Activated T-cell treated with anti-CD3 and anti-CD28 coated beads for 4 hours (primary cell): Measurements from ENCODE around the gene TCF15.
"Not testable (repeated sequence)": the region's sequence is repeated elsewhere in the genome, so short reads cannot be mapped to it uniquely, and the experiment has no call there.

Experiments used
- DNase-seq: peaks from one replicate; pipeline ENCODE4 v3.0.0-alpha.2; 2020

TCF15 gene

DNA sequence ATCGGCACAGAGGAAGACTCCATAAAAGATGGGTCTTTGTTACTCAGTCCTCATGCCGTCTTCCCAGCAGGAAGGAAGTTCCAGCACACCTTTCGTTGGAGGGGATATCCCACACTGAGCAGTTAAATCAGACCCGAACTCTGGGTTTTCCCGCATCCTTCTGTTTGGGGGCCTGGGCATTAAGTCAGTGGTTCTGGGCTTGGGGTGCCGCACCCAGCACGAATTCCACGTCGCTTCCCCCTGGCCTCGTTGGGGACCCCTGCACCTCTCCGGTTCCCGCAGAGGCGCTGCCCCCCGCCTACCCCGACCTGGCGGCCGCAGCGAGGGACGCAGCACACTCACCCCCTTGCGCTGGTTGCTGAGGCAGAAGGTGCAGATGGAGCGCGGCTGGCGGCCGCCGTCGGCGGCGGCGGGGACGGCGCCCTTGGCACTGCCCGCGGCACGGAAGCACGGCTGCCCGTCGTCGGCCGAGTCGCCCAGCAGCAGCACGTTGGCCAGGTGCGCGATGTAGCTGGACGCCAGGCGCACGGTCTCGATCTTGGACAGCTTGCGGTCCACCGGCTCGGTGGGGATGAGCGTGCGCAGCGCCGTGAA is 641 bp downstream of the TCF15 start:
- DNase-seq = no peak

DNA sequence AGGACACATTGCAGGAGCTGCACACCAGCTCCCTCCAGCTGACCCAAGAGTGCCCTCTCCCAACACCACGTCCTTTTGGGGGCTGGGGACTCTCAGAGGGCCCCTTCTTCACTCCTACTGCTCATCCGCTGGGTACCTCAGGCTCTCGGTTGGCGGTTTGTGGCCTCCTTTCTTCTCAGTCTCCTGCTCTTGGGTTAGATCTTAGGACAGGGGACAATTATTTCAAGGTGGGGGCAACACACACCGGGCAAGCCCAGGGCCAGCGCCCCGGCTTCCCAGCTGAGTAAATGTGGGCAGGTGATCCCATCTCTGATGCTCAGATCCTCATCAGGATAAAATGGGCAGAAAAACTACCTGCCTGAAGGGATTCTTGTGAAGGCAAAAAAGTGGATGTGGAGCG is 1.1 kb downstream of the TCF15 start:
- DNase-seq = no peak

DNA sequence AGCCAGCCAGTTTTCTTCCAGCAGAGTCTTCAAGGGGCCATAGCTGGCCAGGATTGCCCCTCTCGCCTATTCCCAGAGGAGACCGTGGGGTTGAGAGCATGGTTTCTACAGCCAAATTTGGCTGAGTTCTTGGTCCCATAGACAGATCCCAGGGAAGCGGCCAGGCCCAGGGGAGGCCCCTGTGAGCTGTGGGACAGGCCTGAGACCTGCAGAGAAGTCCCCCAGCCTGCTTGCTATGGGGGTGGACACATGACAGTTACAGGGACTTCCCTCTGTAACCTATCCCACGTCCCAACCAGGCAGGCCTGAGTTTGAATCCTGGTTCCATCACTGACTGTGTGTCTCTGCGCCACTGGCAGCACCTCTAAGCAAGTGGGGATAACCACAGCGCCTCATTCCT is 2.6 kb downstream of the TCF15 start:
- no peak for DNase-seq

DNA sequence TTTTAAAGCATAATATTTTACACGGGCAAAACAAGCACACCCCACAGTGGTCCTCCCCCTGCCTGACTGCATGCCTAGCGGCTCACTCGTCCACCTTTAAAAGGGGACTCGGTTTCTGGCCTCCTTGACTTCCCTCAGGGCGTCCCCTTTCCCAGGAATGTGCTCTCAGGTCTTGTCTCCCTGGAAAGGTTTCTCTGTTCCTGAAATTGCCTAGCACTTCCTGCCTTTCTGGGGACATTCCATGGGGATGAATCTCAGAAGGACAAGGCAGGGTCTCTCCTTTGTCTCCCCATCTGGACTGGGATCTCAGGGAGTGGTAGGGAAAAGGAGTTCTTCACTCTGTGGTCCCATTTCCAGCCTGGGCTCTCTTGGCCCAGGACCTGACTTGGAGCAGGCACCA is 4.9 kb downstream of the TCF15 start:
- DNase-seq = no peak

DNA sequence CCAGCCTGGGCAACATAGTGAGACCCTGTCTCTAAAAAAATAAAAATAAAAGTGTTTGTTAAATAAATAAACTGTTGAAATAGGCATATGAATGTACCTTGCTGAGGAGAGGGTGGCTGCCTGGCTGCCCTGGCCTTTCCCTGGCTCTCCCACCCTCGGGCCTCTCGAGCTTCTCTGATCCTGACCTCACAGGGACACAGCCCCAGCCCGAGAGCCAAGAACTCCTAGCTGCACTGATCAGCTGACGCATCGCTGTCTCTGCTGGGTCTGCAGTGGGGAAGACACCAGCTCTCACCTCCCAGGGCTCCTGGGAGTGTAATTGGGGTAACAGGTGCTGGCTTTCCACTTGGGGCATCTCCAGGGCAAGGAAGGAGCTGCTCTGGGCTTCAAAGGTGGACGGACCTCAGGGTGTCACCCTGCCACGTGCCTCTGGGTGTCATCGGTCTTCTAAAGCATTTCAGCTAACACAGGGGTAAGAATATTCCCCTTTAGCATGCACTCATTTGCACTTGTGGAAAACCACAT is 6.9 kb downstream of the TCF15 start:
- no peak for DNase-seq

DNA sequence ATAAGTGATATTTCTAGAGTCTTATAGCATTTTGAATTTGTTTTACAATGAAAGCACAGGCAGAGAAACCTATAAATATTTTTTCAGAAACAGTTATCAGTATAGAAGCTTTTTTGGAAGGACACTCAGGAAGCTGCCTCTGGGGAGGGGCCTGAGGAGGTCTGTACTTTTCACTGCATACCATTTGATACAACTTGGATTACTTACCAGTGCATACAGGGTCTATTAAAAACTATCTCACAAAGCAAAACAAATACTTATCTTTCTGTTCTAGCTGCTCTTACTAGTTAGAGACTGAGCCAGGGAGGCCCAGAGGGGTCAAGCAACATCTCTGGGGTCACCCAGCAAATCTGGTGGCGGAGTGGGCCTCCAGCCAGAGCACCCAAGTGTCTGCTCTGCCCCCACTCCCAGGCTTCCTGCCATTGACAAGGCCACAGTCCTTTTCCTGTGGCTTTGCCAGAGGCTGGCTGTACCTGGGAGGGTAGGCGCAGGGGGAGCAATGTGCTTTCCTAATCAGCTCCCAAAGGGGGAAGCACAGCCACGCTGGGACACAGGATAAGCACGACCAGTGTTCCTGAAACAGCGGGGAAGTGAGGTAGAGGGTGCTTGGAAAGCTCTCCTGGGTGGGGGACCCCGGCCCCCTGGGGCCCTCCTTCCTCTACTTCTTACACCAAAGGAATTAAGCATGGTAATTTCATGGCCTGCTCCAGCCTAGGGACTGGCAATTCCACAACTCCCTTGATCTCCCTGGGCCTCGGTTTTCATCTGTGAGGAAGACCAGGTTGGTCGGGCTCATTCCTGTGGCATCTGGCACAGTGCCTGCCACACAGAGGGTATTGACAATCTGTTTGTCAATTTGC is 7.8 kb downstream of the TCF15 start:
- DNase-seq = no peak

DNA sequence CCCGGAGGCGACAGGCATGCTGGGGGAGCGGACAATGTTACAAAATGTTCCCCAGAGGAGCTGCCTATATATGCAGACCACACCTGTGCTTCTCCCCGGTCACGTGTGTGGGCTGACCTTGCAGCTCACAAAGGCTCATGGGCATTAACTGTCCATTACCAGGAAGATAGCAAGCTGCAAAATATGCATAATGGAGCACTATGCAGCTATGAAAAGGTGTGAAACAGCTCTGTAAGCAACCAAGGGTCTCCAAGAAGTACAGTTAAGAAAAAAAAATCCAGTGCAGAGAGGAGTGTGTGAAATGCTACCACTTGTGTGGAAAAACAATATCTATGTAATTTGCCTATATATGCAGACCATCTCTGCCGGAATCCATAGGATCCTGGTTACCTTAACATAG is 9.4 kb downstream of the TCF15 start:
- no peak for DNase-seq

DNA sequence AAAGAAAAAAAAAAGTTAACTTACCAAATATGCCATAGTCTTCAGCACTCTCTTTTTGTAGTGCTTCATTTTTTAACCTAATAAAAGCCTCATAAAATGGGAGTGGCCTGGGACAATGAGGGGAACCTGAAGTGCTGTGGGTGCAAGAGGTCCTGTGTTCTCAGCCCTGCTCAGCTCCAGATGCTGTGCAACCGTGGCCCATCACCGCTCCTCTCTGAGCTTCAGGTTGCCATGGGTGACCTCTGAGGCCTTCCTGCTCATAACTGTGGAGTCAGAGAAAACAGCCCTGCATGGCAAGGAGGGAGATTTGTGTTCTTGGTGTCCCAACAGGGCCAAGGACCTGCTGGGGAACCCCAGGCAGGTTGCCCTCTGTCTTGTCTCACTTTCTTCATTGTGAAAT is 10.0 kb downstream of the TCF15 start:
- DNase-seq = no peak

DNA sequence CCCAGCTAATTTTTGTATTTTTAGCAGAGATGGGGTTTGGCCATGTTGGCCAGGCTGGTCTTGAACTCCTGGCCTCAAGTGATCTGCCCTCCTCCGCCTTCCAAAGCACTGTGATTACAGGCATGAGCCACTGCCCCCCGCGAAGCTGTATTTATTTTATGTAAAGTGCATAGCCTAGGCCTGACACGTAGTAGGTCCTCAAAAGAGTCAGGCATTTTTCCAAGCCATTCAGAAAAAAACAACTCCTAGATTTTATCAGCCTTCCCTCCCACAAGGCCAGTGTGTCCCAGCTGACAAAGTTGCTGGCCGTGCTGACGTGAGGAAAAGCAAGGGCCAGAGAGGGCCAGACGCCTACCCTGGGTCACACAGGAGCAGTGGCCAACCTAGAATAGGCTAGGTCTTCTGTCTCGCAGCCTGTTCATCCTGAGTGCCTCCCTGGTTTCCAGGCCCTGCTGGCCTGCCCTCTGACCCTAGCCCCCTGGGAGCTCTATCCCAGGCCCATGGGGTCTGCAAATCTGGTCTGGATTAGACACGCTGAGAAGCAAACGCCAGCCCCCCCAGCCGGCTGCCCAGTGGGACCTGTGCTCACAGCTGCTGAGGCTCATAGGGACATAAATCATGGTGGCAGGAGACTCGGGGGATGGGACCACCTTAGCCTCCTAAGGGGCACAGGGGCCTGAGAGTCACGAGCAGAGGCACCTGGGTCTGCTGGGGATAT is 11.8 kb downstream of the TCF15 start:
- DNase-seq = no peak

DNA sequence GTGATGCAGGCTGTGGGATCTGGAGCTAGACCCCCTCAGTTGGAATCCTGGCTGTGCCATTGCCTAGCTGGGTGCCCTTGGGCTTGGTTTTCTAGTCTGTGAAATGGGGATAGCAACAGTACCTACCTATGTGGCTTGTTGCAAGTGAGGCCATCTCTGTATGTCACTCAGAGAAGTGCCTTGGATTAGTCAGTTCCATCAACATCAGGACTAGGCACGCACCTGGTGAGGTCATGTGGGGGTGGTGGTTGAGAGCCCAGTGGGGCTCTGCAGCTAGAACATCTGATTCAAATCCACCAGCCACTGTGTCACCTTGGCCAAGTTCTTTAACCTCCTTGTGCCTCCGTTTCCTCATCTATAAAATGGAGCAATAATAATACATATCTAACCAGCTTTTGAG is 12.5 kb downstream of the TCF15 start:
- no peak for DNase-seq

DNA sequence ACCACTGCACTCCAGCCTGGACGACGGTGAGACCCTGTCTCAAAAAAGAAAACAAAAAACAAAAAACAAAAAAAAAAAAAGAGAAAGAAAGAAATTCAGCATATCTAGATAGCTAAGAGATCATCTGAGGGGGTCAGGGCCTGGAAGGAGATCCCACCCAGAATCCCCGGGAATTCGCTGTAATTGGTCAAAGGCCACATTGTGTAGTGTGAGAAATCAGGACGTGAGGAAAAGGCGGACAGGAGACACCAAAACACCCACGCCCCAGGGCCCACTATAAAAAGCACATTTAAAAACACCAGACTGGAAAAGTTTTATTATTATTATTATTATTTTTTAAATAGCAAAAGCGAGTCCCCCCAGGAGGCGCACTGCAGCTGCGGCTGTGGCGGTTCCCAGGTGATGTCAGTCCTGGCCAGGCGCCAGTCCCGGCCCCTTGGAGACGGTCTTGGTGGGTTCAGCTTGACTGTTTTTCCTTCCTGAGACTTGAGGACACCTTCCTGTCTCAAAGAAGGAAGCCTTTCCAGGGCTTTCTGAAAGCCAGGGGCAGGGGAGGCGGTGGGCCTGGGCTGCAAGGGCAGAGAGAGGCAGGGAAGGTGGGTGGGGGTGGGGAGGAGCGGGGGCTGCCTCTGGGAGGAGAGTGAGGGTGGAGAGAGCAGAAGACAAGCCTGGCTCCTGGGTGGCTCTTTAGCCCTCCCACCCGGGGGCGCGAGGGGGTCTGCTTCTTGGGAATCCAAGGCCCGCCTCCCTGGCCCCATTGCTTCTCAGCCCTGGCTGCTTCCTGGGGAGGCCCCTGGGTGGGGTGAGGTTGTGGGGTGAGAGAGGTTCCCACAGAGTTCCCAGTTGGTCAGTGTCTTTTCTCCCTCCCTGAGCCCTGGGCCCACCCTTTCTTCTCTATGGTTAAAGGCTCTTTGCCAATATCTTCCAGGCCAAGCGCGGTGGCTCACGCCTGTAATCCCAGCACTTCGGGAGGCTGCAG is 14.5 kb downstream of the TCF15 start:
- no peak for DNase-seq

DNA sequence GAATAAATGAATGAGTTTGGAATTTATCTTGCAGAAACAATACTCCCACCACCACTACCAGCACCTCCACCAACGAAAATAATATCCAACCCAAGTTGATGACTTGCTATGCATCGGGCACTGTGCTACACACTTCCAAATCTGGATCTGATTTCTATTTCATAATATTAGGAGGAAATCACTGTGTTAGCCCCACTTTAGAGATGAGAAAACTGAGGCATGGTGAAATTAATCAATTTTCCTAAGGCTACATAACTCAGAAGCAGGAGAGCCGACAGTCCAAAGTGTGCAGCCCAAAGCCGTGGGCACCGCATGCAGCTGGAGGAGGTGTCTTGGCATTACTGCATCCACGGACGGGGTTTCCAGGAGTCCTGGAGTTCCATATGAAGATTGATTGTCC is 17.6 kb downstream of the TCF15 start:
- DNase-seq = no peak

DNA sequence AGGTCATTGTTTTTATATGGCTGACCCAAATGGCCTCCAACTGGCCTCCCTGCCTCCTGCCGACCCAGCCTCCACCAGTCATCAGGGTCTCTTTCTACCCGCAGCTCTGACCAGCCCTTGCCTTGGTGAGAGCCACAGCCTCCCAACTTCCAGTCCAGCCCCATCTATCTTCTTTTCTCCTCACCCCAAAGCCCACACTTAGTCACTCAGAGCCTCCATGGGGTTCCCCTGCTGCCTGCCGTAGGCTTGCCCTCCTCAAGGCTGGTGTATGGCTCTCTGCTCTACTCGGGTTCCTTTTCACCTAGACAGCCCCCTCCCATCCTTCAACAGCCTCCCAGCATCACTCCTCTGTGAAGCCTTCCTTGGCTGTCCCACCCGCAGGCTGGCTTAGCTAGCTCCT is 18.2 kb downstream of the TCF15 start:
- no peak for DNase-seq

DNA sequence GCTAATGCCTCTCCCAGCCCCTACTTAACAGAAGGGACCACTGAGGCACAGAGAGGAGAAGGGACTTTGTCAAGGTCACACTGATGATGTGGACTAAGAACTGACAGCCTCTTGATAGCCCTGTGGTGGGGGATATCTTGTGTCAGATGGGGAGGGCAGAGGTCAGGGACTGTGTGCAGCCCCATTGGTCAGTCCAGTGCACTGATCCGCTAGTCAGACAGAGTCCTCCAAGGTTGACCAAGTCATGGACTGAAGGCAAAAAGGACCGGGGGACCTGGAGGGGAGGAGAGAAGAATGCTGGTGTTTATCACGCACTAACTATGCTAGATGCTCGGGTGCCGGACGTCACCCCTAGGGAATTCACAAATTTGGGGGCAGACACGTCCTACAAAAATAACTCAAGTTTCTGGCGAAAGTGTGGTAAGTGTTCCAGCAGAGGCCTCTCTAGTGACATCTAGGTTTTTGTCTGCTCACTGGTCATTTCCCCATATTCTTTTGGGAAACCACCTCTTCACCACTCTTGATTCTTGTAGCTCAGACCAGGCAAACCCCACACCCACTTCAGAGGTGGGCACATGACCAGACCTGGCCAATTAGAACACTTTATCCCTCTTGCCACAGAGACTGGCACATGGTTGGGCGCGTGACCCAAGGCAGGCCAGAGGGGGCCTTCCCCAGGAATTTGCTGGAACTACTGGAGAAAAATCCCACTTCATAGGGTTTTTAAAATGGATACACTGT is 21.0 kb downstream of the TCF15 start:
- no peak for DNase-seq

DNA sequence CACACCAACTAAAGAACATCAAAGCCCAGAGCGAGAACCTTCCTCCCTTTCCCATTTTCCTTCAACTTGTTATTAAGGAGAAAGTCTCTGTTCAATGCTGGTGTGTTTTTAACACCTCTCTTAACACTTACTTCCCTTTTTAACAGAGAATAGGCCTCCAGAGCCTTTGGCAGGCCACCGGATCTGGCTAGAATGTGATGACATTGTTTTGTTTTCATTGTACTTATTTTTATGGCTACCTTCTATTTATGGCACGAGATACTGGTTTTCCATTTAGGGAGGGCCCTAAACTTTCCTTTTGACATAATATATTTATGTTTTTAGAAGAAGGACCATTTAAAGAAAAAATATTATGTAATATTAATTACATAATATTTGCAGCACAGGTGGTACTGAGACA is 21.6 kb downstream of the TCF15 start:
- DNase-seq = no peak

DNA sequence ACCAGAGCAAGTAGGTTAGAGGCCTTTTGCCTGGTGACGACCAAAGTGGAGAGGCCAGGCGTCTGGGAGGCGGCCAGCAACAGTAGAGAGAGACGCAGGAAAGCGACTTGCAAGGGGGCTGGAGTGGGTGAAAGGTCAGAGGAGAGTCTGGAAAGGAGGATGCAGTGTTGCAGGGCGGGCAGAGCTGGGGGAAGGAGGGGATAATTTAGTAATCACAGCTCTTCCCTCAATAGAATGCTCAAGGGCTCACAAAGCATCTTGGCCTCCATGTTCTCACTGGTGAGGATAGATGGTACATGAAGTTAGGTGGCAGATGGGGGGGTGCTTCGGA is 25.2 kb downstream of the TCF15 start:
- no peak for DNase-seq

DNA sequence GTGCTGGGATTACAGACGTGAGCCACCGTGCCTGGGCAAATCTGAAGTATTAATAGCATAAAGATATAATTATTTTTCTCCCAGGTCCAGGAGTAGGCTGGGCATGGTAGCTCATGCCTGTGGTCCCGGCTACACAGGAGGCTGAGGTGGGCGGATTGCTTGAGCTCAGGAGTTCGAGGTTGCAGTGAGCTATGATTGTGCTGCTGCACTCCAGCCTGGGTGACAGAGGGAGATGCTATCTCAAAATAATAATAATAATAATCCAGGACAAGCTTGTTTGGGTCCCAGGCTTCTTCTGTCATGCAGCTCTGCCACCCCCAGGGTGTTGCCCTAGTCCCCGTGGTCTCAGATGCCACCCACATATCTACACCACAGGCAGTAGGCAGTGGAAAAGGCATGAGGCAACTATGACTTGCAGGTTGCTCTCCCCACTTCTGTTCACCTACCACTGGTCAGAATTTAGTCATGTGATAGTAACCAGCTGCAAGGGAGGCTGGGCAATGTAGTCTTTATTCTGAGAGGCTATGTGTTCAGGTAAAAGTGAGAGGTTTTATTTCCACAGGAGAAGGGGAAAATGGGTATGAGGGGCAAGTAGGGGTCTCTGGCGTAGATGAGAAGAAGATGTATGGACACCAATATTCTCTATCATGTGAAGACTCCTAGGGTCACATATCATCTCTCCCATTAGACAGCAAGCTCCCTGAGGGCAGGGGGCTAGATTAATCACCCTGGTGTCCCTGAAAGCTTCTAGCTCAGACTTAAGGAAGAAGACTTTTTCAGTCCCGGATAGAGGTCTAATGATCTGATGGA is 25.7 kb downstream of the TCF15 start:
- no peak for DNase-seq

DNA sequence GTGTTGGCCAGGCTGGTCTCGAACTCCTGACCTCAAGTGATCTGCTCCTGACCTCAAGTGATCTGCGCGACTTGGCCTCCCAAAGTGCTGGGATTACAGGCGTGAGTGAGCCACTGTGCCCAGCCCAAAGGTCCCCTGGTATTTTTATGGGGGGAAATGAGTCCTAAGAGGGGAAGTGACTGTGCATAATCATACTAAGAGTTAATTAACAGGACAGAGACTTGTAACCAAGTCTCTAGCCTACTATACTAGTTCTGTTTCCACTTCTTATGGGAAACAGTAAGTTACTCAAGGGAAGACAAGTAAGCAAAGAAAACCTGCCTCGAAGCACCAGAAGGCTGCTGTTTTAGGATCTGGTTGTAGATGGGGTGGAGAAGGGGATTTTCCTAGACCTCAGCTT is 27.9 kb downstream of the TCF15 start:
- no peak for DNase-seq

DNA sequence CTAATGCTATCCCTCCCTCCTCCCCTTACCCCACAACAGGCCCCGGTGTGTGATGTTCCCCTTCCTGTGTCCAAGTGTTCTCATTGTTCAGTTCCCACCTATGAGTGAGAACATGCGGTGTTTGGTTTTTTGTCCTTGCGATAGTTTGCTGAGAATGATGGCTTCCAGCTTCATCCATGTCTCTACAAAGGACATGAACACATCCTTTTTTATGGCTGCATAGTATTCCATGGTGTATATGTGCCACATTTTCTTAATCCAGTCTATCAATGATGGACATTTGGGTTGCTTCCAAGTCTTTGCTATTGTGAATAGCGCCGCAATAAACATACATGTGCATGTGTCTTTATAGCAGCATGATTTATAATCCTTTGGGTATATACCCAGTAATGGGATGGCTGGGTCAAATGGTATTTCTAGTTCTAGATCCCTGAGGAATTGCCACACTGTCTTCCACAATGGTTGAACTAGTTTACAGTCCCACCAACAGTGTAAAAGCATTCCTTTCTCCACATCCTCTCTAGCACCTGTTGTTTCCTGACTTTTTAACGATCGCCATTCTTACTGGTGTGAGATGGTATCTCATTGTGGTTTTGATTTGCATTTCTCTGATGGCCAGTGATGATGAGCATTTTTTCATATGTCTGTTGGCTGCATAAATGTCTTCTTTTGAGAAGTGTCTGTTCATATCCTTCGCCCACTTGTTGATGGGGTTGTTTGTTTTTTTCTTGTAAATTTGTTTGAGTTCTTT is 31.0 kb downstream of the TCF15 start:
- not testable (repeated sequence) for DNase-seq

DNA sequence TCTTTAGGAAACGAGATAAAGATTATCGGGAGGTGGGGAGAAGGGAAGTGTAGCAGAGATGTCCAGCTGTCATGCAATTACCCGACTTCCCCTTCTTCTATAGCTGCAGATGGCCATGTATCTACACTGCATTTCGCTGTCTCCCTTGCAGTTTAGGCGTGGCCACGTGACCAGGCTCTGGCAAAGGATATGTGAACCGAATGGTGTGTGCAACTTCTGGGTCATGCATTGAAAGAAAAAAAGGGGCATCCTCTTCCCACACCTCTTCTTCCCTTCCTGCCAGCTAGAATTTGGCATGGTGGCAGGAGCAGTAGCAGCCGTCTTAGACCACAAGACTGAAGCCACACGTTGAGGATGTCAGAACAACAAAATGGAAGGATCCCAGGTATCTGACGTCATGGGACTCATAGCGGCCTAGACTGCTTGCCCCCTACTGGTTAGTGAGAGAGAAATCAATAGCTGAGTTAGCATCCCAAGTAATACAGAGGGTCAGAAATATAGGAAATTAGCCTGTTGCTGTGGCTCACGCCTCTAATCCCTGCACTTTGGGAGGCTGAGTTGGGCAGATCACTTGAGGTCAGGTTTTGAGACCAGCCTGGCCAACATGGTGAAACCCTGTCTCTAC is 32.8 kb downstream of the TCF15 start:
- no peak for DNase-seq
